A549 (cell line): ENCODE results near the gene ATP2C2.

Experiments used
- CHD2 ChIP-seq: fragments of 150-350 bp; IDR thresholded peaks from 2 replicates; pipeline ENCODE4 v1.6.1; 2014; ENCODE audit warnings: low read length; ENCODE audit not compliant: partially characterized antibody
- CTCF ChIP-seq: fragments of >200 bp; sonication (Bioruptor Twin); formaldehyde crosslinking; IDR thresholded peaks from 3 replicates; pipeline ENCODE4 v1.5.1; 2016
- EP300 ChIP-seq, 2 experiments: fragments of >200 bp; sonication (Bioruptor Twin); formaldehyde crosslinking; IDR thresholded peaks; 2 replicates in 1 of 2; 3 replicates in 1 of 2; pipeline ENCODE4 v1.6.1; 2016 to 2017
- HOXB13 ChIP-seq: fragments of 250-450 bp; sonication (Bioruptor Pico); IDR thresholded peaks from 2 replicates; pipeline ENCODE4 v1.5.0; 2020; ENCODE audit warnings: low read depth, mild to moderate bottlenecking, moderate library complexity
- HOXB5 ChIP-seq: fragments of 250-450 bp; sonication (Bioruptor Pico); IDR thresholded peaks from 2 replicates; pipeline ENCODE4 v1.5.0; 2020; ENCODE audit warnings: mild to moderate bottlenecking, moderate library complexity
- NR3C1 ChIP-seq: fragments of >200 bp; sonication (Bioruptor Twin); formaldehyde crosslinking; IDR thresholded peaks from 3 replicates; pipeline ENCODE4 v1.6.1; 2017
- SMC3 ChIP-seq: fragments of >200 bp; sonication (Bioruptor Twin); formaldehyde crosslinking; IDR thresholded peaks from 3 replicates; pipeline ENCODE4 v1.6.1; 2018; ENCODE audit warnings: inconsistent platforms
- SREBF2 ChIP-seq: fragments of 450-650 bp; IDR thresholded peaks from 2 replicates; pipeline ENCODE4 v1.6.1; 2014; ENCODE audit warnings: mild to moderate bottlenecking, moderate library complexity

GRCh38 chr16:84326545-84326944, 41.8 kb upstream of the ATP2C2 start:
- no peak for TF ChIP-seq HOXB5 (CRISPR knock-in tag)
- TF ChIP-seq EP300 (IDR thresholded peaks at IDR 0.05): no peak
- no peak for TF ChIP-seq HOXB13 (CRISPR knock-in tag)
- no peak for TF ChIP-seq SMC3
- TF ChIP-seq CTCF: no peak
- TF ChIP-seq CHD2: no peak
- TF ChIP-seq SREBF2: no peak
- TF ChIP-seq NR3C1: no peak
